ENCODE results near the gene MAD2L1BP.

DNA sequence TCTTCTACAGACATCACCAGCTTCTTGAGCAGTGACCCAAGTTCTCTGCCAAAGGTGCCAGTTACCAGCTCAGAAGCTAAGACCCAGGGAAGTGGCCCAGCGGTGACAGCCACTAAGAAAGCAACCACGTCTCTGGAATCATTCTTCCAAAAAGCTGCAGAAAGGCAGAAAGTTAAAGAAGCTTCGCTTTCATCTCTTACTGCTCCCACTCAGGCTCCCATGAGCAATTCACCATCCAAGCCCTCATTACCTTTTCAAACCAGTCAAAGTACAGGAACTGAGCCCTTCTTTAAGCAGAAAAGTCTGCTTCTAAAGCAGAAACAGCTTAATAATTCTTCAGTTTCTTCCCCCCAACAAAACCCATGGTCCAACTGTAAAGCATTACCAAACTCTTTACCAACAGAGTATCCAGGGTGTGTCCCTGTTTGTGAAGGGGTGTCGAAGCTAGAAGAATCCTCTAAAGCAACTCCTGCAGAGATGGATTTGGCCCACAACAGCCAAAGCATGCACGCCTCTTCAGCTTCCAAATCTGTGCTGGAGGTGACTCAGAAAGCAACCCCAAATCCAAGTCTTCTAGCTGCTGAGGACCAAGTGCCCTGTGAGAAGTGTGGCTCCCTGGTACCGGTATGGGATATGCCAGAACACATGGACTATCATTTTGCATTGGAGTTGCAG is 21.8 kb upstream of the MAD2L1BP start:
- TF ChIP-seq RAD21 (IDR thresholded peaks at IDR 0.05; ENCODE audit: low read length), result no peak
- TF ChIP-seq, protein P1, sequence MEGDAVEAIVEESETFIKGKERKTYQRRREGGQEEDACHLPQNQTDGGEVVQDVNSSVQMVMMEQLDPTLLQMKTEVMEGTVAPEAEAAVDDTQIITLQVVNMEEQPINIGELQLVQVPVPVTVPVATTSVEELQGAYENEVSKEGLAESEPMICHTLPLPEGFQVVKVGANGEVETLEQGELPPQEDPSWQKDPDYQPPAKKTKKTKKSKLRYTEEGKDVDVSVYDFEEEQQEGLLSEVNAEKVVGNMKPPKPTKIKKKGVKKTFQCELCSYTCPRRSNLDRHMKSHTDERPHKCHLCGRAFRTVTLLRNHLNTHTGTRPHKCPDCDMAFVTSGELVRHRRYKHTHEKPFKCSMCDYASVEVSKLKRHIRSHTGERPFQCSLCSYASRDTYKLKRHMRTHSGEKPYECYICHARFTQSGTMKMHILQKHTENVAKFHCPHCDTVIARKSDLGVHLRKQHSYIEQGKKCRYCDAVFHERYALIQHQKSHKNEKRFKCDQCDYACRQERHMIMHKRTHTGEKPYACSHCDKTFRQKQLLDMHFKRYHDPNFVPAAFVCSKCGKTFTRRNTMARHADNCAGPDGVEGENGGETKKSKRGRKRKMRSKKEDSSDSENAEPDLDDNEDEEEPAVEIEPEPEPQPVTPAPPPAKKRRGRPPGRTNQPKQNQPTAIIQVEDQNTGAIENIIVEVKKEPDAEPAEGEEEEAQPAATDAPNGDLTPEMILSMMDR (IDR thresholded peaks at IDR 0.05), result no peak
- TF ChIP-seq FOSL2 (IDR thresholded peaks at IDR 0.05; ENCODE audit: borderline replicate concordance, low read depth), result no peak
- TF ChIP-seq, protein P2, sequence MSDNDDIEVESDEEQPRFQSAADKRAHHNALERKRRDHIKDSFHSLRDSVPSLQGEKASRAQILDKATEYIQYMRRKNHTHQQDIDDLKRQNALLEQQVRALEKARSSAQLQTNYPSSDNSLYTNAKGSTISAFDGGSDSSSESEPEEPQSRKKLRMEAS (IDR thresholded peaks at IDR 0.05; ENCODE audit: low read depth), result no peak

Data from SK-N-SH (cell line).